HG02571 (cell line): ENCODE measurements around the gene XYLB.
"Not testable (repeated sequence)": the region's sequence is repeated elsewhere in the genome, so short reads cannot be mapped to it uniquely, and the experiment has no call there.

Experiments used
- ATAC-seq: cut with Tn5 transposase; IDR thresholded peaks from one replicate; pipeline ENCODE4 v1.9.1; 2021; ENCODE audit warnings: mild to moderate bottlenecking, moderate library complexity; ENCODE audit not compliant: unreplicated experiment

XYLB gene

DNA sequence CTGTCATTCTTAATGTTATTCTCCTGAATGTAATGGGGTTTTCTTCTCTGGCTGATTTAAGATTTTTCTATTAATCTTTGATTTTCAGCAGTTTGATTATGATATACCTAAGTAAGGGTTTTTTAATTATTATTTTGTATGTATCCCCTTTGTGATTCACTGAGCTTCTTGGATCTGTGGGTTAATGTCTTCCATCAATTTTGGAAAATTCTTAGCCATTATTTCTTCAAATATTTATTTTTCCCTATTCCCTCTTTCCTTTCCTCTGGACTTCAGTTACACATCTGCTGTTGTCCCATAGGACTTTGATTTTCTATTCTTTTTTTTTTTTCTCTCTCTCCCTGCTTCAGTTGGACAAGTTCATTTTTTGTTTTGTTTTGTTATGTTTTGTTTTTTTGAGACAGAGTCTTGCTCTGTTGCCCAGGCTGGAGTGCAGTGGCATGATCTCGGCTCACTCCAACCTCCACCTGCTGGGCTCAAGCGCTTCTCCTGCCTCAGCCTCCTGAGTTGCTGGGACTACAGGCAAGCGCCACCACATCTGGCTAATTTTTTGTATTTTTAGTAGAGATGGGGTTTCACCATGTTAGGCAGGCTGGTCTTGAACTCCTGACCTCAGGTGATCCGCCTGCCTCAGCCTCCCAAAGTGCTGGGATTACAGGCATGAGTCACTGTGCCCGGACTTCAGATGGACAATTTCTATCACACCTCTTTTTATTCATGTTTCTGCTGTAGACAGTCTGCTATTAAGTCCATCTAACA, 40.6 kb downstream of the XYLB start:
- no peak for ATAC-seq

DNA sequence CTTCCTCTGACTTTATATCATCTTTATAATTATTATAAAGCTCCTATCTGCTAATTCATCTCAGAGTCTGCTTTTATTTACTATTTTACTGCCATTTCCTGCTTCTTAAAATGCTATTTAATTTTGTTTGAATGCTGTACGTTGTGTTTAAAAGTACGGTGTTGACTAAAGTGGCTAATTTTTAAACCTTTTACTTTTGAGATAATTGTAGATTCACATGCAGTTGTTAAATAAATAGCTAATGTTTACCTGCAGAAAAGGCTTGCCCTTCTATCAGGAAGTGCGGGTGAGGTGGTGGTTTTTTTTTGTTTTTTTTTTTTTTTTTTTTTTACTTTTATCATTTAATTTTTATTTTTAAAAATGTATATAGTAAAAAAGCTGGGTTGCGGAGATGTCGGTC, 41.3 kb downstream of the XYLB start:
- ATAC-seq, result no peak

DNA sequence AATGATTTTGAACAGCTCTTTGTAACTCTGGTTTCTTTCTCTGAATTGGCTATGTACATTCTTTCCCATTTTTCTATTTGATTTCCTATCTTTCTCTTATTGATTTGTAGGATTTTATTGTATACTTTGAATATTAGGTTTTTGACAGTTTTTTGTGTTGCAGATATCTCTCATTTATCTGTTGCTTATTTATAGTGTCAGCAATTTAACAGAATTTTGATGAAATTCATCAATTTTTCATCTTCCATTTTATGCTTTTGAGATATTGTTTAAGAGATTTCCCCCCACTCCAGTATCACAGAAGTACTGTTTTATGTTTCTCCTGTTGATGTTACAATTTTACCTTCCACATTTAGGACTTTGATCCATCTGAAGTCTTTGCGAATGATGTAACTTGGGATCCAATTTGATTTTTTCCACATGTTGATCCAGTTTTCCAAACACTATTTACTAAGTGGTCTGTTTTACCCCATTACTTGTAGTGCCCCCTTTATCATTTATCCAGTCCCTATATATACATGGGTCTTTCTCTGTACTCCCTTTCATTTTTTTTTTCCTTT, 46.1 kb downstream of the XYLB start:
- no peak for ATAC-seq

DNA sequence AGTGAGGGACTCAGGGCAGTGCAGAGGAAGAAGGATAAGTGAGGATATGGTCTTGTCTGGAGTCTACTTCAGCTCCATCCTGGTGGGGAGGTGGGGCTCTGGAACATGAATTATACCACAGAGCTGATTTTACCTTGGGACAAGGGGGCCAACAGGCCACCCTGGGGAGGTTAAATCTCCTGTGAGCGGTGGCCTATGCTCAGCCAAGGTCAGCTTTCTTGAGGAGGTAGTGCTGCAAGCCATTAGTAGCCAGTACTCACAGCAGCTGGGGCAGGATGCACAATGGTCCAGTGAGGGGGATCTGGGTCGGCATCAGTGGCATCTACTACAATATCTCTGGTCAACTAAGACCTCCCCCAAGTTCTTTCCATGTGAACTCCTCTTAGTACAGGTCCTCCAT, 49.7 kb downstream of the XYLB start:
- ATAC-seq, result no peak

DNA sequence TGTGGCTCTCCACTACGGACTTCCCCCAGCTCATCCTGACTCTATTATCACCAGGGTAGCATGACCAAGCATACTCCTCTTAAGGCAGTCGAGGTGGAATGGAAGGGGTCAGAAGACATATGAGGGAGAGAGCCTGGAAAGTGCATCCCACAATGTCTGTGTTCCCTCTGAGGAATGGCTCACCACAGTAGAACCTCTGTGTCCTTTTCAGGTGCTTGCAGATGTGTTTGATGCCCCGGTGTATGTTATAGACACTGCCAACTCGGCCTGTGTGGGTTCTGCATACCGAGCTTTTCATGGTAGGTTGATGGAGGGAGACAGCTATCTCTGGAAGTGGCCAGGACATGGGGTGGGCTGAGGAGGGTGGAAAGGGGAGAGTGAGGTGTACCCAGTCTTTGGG, 50.3 kb downstream of the XYLB start:
- no peak for ATAC-seq

DNA sequence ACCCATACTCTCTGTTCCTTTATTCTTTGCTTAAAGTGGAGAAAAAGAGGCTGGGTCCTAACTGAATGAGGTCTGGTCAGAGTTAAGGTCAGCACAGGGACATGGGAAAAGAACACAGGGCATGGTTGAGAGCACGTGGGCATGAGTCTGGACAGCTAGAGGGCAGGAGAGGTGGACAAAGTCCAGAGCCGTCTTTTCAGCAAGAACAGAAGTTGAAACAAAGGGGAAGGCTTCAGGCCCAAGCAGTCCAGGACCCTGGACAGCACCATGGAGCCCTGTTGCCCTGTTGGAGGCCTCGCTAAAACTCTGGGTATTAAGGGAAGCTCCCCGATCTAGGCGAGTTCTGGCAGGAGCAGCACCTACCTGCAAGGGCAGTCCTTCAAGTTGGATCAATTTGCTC, 50.7 kb downstream of the XYLB start:
- no peak for ATAC-seq

DNA sequence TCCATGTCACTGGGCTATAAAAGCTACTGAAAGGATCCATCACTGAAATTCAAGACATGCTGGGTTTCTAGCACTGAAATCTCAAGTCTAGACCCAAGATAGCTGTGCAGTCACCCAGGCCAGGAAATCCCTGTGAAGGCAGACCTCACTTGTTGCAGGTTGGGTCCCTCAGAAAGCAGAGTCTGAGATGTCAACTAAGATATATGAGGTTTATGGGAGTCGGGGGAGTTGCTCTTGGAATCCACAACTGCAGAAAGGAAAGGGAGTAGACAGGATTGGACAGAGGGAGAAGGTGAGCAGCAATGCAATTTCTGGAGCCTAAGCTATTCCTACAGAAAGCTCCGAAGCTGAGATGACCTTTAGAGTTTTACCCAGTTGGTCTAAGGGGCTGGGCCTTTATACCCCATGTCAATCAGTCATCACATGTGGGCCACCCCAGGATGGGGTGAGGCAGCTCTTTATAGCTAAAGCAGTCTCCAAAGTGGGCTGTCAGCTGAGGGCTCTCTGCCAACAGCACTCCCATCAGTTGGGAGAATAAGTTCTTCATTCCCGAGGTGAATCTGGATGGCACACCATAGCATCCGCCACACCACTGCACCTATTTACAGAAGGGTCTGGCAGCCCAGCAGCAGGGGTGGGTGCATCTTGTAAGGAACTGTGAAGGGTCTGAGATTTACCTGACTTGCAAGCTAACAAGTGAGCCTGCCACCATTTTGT, 54.8 kb downstream of the XYLB start:
- no peak for ATAC-seq

DNA sequence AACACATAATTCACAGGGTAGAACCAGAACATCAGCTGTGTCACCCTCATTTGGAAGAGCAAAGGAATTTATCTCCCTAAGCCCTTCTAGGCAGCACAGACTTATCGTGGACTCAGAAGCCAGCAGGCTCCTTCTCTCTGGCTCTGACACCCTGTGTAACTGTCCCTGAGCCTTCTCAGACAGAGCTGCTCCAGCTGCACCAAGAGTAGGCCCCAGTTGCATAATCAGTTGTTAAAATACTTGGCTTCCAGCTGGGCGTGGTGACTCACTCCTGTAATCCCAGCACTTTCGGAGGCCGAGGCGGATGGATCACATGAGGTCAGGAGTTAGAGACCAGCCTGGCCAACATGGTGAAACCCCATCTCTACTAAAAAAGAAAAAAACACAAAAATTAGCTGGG, 57.7 kb downstream of the XYLB start:
- no peak for ATAC-seq

DNA sequence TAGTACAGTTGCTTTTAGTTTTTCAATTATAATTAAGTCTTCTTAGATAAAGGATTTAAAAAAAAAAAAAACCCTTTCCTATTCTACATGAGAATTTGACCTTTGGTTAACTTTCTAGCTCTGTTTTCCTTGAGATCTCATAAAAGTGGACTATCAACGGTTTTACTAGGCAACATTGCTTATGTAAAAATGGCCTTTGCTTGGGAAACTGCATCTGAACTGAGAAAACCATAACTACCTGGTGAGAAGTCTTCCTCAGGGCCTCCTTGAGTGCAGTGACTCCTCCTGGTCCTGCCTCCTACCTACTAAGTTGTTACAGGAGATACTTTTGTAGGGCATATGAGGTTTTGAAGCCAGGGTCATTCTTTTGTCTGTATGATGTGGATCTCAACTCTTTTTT, 65.0 kb downstream of the XYLB start:
- ATAC-seq, result no peak

DNA sequence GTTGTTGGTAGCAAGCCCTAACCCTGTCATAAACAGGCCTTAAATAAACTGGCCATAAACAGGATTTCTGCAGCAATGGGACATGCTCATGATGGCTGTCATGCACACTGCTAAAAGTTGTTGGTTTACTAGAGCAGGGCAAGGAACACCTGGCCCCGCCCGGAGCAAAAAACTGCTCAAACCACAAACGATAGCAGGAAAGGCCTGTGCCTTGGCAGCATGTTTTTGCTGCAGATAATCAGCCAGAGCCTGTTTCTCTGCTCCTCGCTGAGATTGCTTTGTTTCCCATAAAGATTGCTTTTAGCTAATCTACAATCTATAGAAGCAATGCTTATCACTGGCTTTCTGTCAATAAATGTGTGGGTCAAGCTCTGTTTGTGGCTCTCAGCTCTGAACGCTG, 74.2 kb downstream of the XYLB start:
- not testable (repeated sequence) for ATAC-seq

DNA sequence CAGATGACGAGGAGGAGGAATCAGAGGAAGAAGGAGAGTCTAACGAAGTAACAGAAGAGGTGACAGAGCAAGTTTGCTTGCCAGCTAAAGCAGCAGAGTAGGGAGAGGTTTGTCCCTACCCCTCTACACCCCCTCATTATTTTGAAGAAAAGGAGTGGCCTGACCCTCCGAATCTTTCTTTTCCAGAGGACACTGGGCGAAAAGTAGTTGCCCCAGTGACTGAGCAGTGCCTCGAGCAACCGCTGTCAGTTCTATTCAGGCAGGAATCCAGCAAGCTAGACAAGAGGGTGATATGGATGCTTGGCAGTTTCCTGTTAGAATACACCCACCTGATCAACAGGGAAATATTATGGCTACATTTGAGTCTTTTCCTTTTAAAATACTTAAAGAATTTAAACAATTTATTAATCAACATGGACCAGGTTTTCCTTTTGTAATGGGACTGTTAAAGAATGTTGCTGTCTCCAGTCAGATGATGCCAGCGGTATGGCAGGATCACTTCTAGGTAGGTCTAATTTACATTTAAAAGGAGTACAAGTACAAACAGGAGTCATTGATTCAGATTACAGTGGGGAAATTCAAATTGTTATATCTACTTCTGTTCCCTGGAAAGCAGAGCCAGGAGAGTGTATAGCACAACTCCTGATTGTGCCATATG, 75.2 kb downstream of the XYLB start:
- no peak for ATAC-seq

DNA sequence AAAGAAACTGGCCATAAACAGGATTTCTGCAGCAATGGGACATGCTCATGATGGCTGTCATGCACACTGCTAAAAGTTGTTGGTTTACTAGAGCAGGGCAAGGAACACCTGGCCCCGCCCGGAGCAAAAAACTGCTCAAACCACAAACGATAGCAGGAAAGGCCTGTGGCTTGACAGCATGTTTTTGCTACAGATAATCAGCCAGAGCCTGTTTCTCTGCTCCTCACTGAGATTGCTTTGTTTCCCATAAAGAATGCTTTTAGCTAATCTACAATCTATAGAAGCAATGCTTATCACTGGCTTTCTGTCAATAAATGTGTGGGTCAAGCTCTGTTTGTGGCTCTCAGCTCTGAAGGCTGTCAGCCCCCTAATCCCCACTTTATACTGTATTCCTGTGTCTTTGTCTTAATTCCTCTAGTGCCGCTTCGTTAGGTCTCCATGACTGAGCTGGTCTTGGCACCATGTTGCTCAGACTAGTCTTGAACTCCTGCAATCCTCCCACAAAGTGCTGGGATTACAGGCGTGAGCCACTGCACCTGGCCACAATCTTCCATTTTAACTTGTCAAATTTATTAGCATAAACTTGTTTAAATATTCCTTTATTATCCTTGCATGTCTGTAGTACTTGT, 80.3 kb downstream of the XYLB start:
- ATAC-seq, result not testable (repeated sequence)

DNA sequence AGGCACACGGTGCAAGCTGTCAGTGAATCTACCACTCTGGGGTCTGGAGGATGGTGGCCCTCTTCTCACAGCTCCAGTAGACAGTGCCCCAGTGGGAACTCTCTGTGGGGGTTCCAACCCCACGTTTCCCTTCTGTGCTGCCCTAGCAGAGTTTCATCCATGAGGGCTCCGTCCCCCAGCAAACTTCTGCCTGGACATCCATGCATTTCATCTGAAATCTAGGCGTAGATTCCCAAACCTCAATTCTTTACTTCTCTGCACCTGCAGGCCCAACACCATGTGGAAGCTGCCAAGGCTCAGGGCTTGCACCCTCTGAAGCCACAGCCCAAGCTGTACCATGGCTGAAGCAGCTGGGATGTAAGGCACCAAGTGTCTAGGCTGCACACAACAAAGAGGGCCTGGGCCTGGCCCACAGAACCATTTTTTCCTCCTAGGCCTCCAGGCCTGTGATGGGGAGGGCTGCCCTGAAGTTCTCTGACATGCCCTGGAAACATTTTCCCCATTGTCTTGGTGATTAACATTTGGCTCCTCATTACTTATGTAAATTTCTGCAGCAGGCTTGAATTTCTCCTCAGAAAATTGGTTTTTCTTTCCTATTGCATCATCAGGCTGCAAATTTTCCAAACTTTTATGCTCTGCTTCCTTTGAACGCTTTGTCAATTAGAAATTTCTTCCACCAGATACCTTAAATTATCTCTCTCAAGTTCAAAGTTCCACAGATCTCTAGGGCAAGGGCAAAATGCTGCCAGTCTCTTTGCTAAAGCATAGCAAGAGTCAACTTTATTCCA, 86.5 kb downstream of the XYLB start:
- not testable (repeated sequence) for ATAC-seq

DNA sequence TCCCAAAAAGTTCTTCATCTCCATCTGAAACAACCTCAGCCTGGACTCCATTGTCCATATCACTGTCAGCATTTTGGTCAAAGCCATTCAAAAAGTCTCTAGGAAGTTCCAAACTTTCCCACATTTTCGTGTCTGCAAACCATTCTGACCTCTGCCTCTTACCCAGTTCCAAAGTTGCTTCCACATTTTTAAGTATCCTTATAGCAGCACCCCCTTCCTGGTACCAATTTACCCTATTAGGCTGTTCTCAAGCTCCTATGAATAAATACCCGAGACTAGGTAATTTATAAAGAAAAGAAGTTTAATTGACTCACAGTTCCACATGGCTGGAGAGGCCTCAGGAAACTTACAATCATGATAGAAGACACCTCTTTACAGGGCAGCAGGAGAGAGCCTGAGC, 87.1 kb downstream of the XYLB start:
- not testable (repeated sequence) for ATAC-seq

DNA sequence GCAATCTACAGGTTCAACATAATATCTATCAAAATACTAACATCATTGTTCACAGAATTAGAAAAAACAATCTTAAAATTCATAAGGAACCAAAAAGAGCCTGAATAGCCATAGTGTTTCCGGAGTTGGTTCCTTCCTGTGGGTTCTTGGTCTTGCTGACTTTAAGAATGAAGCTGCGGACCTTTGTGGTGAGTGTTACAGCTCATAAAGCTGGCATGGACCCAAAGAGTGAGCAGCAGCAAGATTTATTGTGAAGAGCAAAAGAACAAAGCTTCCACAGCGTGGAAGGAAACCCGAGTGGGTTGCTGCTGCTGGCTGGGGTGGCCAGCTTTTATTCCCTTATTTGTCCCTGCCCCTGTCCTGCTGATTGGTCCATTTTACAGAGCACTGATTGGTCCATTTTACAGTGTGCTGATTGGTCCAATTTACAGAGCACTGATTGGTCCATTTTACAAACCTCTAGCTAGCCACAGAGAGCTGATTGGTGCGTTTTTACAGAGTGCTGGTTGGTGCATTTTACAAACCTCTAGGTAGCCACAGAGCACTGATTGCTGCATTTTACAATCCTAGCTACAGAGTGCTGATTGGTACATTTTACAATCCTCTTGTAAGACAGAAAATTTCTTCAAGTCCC, 92.0 kb downstream of the XYLB start:
- ATAC-seq, result not testable (repeated sequence)

DNA sequence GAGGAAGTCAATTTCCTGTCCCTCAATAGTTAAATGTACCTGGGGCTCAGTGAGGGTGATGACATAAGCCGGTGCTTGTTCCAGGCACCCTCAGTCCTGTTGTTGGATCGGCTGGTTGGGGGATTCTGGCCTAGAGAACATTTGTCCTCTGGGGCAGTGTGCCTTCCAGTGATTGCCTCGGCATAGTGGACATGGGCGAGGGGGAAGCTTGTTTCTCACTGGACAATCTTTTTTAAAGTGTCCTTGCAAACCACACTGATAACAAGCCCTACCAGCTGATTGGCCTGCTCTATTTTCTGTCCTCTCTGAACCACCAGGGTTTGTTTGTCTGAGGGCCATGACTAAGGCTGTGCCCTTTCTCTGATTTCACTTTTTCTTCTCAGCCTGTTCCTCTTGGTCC, 96.6 kb downstream of the XYLB start:
- ATAC-seq, result not testable (repeated sequence)

DNA sequence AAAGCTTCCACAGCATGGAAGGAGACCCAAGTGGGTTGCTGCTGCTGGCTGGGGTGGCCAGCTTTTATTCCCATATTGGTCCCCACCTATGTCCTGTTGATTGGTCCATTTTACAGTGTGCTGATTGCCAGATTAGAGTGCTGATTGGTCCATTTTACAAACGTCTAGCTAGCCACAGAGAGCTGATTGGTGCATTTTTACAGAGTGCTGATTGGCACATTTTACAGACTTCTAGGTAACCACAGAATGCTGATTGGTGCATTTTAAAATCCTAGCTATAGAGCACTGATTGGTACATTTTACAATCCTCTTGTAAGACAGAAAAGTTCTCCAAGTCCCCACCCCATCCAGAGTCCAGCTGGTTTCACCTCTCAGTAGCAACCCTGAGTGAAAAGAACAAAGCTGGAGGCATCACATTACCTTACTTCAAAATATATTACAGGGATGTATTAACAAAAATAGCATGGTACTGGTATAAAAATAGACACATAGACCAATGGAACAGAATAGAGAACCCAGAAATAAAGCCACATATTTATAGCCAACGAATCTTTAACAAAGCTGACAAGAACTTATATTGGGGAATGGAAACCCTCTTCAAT, 99.6 kb downstream of the XYLB start:
- no peak for ATAC-seq

DNA sequence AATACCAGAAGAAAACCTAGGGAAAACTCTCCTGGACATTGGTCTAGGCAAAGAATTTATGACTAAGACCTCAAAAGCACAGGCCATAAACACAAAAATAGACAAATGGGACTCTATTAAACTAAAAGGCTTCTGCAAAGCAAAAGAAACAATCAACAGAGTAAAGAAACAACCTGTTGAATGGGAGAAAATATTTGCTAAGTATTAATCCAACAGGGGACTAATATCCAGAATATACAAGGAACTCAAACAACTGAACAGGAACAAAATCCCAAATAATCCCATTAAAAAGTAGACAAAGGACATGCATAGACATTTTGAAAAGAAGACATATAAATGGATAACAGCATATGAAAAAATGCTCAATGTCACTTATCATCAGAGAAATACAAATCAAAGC, 100.2 kb downstream of the XYLB start:
- no peak for ATAC-seq

DNA sequence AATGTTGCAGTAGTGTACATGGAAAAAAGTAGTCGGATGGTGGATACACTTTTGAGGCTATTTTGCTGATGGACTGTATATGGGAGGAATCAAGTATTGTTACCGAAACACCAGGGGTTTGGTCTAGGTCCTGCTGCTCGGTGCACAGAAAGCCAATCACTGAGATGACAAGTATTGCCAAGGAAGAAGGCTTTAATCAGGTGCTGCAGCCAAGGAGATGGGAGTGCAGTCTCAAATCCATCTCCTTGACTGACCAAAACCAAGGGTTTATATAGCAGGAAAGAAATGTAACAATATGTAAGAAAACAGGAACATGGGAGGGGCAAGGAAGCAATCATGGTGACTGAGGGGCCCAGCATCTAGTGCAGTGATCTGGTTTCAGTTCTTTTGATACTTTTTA, 104.3 kb downstream of the XYLB start:
- no peak for ATAC-seq
